HepG2 (cell line): ENCODE measurements around the gene ATP8A2. TPM values are rescaled to one million over a fixed set of nuclear protein-coding genes. Genes with fewer than 3 reads are reported as not detected.

Experiments
- ATAC-seq: fragments of 200-7000 bp; cut with Tn5 transposase; 3 replicates; pipeline ENCODE4 v1.9.1; 2020; ENCODE audit warnings: mild to moderate bottlenecking, moderate library complexity
- BruUV-seq: library from RNA; stranded (reverse); fragments of 400-500 nt; replicated peaks from 2 replicates; lab custom pipeline; 2021; lab: Mats Ljungman, UMichigan
- CTCF ChIA-PET: fragments of 300-600 bp; formaldehyde crosslinking; extraction: SDS; loops from one replicate; lab custom pipeline; 2021; ENCODE audit warnings: low total read pairs, inconsistent platforms, low intra/inter-chr PET ratio; lab: Yijun Ruan, JAX
- POLR2A ChIA-PET: fragments of 350-600 bp; sonication (Branson Sonifier 250); formaldehyde crosslinking; loops from one replicate; lab custom pipeline; 2020; ENCODE audit warnings: antibody characterized with exemption, inconsistent platforms; lab: Yijun Ruan, JAX
- DNase-seq: peaks from one replicate; pipeline ENCODE4 v3.0.0-alpha.2; 2015; ENCODE audit warnings: low spot score
- FAIRE-seq: peaks from 3 replicates; lab custom pipeline; 2011; peaks lifted over from hg19 to GRCh38; lab: Jason Lieb, UNC
- H2AFZ ChIP-seq: one replicate; pipeline ENCODE4 v1.6.1; 2011; ENCODE audit warnings: low read length, inconsistent platforms
- H3K27ac ChIP-seq: fragments of 300-600 bp; 3 replicates; pipeline ENCODE4 v1.8.0; 2011; ENCODE audit warnings: mixed run types, mild to moderate bottlenecking, mixed read lengths, low read length, inconsistent platforms; ENCODE audit not compliant: insufficient read depth; ENCODE audit errors: extremely low read length
- H3K27me3 ChIP-seq, 2 experiments: fragments of 200-600 bp in 1 of 2; 2 replicates in 1 of 2; 3 replicates in 1 of 2; pipeline versions ENCODE4 v1.6.0 to v1.8.0; 2011; ENCODE audit warnings: low read length in 2 of 2, mild to moderate bottlenecking in 2 of 2, moderate library complexity in 2 of 2, inconsistent platforms in 1 of 2; ENCODE audit not compliant: insufficient read depth in 2 of 2, control insufficient read depth in 1 of 2
- H3K36me3 ChIP-seq, 2 experiments: fragments of 200-600 bp in 1 of 2; replicated peaks in 1 of 2; 2 replicates in 1 of 2; 3 replicates in 1 of 2; pipeline versions ENCODE4 v1.5.1 to v1.8.0; 2011; ENCODE audit warnings: low read length in 2 of 2, inconsistent platforms in 1 of 2; ENCODE audit not compliant: insufficient read depth in 2 of 2, control insufficient read depth in 1 of 2
- H3K4me1 ChIP-seq: 2 replicates; pipeline ENCODE4 v1.5.1; 2012; ENCODE audit warnings: low read length, inconsistent platforms; ENCODE audit not compliant: insufficient read depth
- H3K4me2 ChIP-seq: 2 replicates; pipeline ENCODE4 v1.6.0; 2011; ENCODE audit warnings: low read depth, low read length, inconsistent platforms
- H3K4me3 ChIP-seq, 3 experiments: fragments of 200-600 bp in 1 of 3; sonication (generic), shearing (Covaris generic) in 1 of 3; replicated peaks in 1 of 3; 2 replicates each; pipeline ENCODE4 v1.5.1; 2011 to 2016; ENCODE audit warnings: low read length in 3 of 3, inconsistent platforms in 2 of 3, low read depth in 2 of 3, mild to moderate bottlenecking in 2 of 3, control low read depth in 1 of 3, mixed read lengths in 1 of 3; ENCODE audit not compliant: insufficient read depth in 1 of 3
- H3K79me2 ChIP-seq: one replicate; pipeline ENCODE4 v1.6.1; 2011; ENCODE audit warnings: low read length, inconsistent platforms; ENCODE audit not compliant: insufficient read depth
- H3K9ac ChIP-seq: 2 replicates; pipeline ENCODE4 v1.6.0; 2011; ENCODE audit warnings: mild to moderate bottlenecking, low read depth, low read length, inconsistent platforms; ENCODE audit not compliant: insufficient read depth
- H3K9me3 ChIP-seq: 2 replicates; pipeline ENCODE4 v1.5.1; 2012; ENCODE audit warnings: mild to moderate bottlenecking, low read length
- H4K20me1 ChIP-seq: 2 replicates; pipeline ENCODE4 v1.6.0; 2011; ENCODE audit warnings: inconsistent platforms, mild to moderate bottlenecking, low read length, moderate library complexity; ENCODE audit not compliant: insufficient read depth
- ZNF33A ChIP-seq: sonication (generic); formaldehyde crosslinking; IDR thresholded peaks from 2 replicates; pipeline ENCODE4 v1.5.1; 2020; ENCODE audit warnings: missing genetic modification reagents, mild to moderate bottlenecking, moderate library complexity, borderline replicate concordance
- WGBS: methylation state at CpG from one replicate; pipeline ENCODE4 v1.1.6; 2017; ENCODE audit warnings: low lambda C conversion rate; 5-methylcytosine and 5-hydroxymethylcytosine counted together
- in situ Hi-C: cut with HindIII; loops from 2 replicates; pipeline ENCODE4 v1.10.0; 2017; ENCODE audit warnings: low pct_unique_long_range_greater_than_20kb; ENCODE audit not compliant: extremely low pct_ligation_motif_present
- intact Hi-C: fragments of 100-400 bp; cut with micrococcal nuclease; formaldehyde crosslinking; loops from one replicate; pipeline ENCODE4 v1.10.0; 2022; ENCODE audit not compliant: unreplicated experiment
- polyA plus RNA-seq, 8 experiments: library from polyadenylated mRNA; depleted of rRNA in 3 of 8; stranded (reverse) in 7 of 8; unstranded in 1 of 8; fragments of >200 nt; fragmentation: Illumina TruSeq in 4 of 8; extraction: Trizol in 4 of 8; gene quantifications; 2 replicates each; pipeline versions ENCODE4 v1.2.1 to v1.2.3, GENCODE V29; 2011 to 2016; ENCODE audit warnings: low read depth in 4 of 8, missing spikeins in 1 of 8, mixed read lengths in 1 of 8; ENCODE audit not compliant: insufficient read depth in 1 of 8
- total RNA-seq, 5 experiments: library from RNA; depleted of rRNA; stranded (reverse); fragments of >200 nt; fragmentation: Illumina TruSeq; extraction: Trizol; gene quantifications; 2 replicates each; pipeline ENCODE4 v1.2.3, GENCODE V29; 2016; ENCODE audit warnings: low read depth in 1 of 5
- TF ChIP-seq, protein P1 (sequence below), 2 experiments: fragments of 450-650 bp in 1 of 2; sonication (generic) in 1 of 2; formaldehyde crosslinking in 1 of 2; IDR thresholded peaks; 2 replicates each; pipeline versions ENCODE4 v1.6.1 to v1.8.0; 2016 to 2022; ENCODE audit warnings: antibody characterized with exemption in 1 of 2, mild to moderate bottlenecking in 1 of 2, missing genetic modification reagents in 1 of 2

Gene ATP8A2
- total and polyA plus RNA-seq, 2 of the 13 experiments (the other 11 are each of a cell fraction or from before 2014, with no cell fraction given): 0.09 TPM; not detected in 1

DNA sequence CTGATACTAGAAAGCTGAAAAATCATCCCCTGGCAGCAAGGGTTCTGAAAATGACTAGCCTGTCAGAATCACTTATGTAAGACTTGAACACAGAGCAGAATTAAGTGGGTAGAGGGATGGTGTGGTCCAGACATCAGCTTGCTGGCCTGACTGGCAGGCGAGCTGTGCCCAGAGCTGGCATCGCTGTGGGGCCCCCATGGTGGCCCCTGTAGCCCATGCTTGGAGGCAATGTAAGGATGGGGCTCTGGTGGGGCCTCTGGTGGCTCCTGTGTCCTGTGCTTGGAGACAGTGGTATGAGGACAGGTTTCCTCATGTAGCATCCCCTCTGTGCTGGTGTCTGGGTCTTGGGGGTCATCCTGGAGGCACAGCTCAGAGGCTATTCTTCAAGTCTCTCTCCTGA lies 347.9 kb downstream of the ATP8A2 start:
- no peaks in the 10 kb centered on the region for H3K79me2 ChIP-seq
- ATAC-seq (no peak), DNase-seq (no peak), FAIRE-seq (no peak)
- H3K4me2 ChIP-seq: no peak overlapping the region
- CTCF ChIA-PET: no interaction called here
- no peak overlapping the region for H3K9ac ChIP-seq
- H2AFZ ChIP-seq: no peak overlapping the region
- intact Hi-C loops: no loop called here
- WGBS: no CpG with 5 or more reads among the region's 2 CpGs
- POLR2A ChIA-PET: no interaction called here
- H4K20me1 ChIP-seq: no peaks in the 10 kb centered on the region
- no peaks in the 10 kb centered on the region for H3K9me3 ChIP-seq
- H3K4me1 ChIP-seq: no peaks in the 10 kb centered on the region
- TF ChIP-seq, protein P1, sequence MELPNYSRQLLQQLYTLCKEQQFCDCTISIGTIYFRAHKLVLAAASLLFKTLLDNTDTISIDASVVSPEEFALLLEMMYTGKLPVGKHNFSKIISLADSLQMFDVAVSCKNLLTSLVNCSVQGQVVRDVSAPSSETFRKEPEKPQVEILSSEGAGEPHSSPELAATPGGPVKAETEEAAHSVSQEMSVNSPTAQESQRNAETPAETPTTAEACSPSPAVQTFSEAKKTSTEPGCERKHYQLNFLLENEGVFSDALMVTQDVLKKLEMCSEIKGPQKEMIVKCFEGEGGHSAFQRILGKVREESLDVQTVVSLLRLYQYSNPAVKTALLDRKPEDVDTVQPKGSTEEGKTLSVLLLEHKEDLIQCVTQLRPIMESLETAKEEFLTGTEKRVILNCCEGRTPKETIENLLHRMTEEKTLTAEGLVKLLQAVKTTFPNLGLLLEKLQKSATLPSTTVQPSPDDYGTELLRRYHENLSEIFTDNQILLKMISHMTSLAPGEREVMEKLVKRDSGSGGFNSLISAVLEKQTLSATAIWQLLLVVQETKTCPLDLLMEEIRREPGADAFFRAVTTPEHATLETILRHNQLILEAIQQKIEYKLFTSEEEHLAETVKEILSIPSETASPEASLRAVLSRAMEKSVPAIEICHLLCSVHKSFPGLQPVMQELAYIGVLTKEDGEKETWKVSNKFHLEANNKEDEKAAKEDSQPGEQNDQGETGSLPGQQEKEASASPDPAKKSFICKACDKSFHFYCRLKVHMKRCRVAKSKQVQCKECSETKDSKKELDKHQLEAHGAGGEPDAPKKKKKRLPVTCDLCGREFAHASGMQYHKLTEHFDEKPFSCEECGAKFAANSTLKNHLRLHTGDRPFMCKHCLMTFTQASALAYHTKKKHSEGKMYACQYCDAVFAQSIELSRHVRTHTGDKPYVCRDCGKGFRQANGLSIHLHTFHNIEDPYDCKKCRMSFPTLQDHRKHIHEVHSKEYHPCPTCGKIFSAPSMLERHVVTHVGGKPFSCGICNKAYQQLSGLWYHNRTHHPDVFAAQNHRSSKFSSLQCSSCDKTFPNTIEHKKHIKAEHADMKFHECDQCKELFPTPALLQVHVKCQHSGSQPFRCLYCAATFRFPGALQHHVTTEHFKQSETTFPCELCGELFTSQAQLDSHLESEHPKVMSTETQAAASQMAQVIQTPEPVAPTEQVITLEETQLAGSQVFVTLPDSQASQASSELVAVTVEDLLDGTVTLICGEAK (IDR thresholded peaks at IDR 0.05): no peak
- TF ChIP-seq, protein P1 (CRISPR knock-in tag; IDR thresholded peaks at IDR 0.05): no peak
- no peak for TF ChIP-seq ZNF33A
- no peaks in the 10 kb centered on the region for H3K36me3 ChIP-seq
- H3K27ac ChIP-seq: no peak overlapping the region
- in situ Hi-C loops: no loop called here
- BruUV-seq: no TSS peak
- no peak overlapping the region for H3K4me3 ChIP-seq
- H3K27me3 ChIP-seq: no peaks in the 10 kb centered on the region; a peak in 1 of 5 replicates
